ENCODE data around the gene ALOX15. TPM values are rescaled to one million over a fixed set of nuclear protein-coding genes. Genes with fewer than 3 reads are reported as not detected.
"Not testable (repeated sequence)": the region's sequence is repeated elsewhere in the genome, so short reads cannot be mapped to it uniquely, and the experiment has no call there.

Gene ALOX15
- total RNA-seq, 1 donor from 2014 or later = not detected

DNA sequence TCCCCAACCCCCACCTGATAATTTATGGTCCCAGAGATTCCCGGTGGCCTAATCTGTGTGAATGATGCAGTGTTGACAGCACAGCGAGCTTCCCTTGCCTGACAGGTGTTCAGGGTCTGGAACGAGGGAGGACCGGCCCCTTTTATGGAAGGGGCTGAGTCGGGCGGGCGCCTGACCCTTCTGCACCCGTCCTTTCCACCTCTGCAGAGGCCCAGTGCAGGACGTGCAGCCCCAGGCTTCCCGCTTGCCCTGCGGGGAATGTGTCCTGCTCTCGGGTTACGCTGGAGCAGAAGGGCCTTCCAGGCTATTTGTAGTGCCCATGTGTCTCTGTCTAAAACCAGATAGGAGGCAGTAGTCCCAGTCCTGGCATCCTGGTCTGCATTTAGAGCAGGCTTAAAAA lies 40.9 kb downstream of the ALOX15 start:
- intact Hi-C loops (cut with micrococcal nuclease) = no loop called here
- peaks cover 23% of the 10 kb centered on the region for H3K27me3 Mint-ChIP-seq
- ATAC-seq (ENCODE audit: low read depth) (no peak), DNase-seq (no peak)
- no peak overlapping the region for H3K4me3 Mint-ChIP-seq
- H3K9me3 Mint-ChIP-seq = no peaks in the 10 kb centered on the region
- no peak overlapping the region for H3K27ac Mint-ChIP-seq
- ChIA-PET POLR2A (no interaction called here), CTCF (no interaction called here)
- no peaks in the 10 kb centered on the region for H3K4me1 Mint-ChIP-seq
- TF ChIP-seq, protein P1, sequence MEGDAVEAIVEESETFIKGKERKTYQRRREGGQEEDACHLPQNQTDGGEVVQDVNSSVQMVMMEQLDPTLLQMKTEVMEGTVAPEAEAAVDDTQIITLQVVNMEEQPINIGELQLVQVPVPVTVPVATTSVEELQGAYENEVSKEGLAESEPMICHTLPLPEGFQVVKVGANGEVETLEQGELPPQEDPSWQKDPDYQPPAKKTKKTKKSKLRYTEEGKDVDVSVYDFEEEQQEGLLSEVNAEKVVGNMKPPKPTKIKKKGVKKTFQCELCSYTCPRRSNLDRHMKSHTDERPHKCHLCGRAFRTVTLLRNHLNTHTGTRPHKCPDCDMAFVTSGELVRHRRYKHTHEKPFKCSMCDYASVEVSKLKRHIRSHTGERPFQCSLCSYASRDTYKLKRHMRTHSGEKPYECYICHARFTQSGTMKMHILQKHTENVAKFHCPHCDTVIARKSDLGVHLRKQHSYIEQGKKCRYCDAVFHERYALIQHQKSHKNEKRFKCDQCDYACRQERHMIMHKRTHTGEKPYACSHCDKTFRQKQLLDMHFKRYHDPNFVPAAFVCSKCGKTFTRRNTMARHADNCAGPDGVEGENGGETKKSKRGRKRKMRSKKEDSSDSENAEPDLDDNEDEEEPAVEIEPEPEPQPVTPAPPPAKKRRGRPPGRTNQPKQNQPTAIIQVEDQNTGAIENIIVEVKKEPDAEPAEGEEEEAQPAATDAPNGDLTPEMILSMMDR (IDR thresholded peaks at IDR 0.05) = no peak
- H3K36me3 Mint-ChIP-seq (ENCODE audit: low read depth) = no peaks in the 10 kb centered on the region

DNA sequence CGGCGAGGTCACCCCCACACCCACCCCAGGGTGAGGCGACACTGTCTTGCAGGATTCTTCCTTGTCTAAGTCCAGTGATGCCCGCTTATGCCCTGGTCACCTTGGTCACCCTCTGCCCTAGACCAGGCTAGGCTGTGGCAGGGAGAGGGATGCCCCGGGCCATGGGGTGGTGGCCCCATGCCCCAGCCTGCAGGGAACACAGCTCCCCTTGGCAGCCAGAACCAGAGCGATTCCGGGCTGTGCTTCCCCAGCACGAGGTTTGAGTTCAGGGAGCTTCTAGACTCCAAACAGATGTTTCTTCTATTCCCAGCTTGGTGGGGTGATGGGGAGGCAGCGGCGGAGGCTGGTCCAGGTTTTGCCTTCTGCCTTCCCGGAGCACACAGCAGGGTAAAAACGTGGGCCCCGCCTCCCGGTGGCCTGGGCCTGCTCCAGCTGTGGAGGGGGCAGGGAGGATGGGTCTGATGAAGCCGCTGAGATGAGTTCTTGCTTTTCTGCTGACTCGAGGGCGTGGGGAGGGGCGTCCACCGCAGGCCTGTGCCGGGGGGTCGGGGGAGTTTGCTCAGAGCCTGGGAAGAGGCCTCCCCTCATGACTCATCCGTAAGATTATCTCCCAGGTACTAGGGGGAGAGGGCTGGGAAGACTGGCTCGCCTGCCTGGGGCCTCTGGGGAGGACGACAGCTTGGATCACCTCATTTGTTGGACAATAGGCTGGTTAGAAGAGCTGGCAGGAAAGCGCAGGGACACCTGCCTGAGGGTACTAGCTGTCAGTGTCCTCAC lies 41.8 kb downstream of the ALOX15 start:
- no peak for DNase-seq
- ChIA-PET POLR2A (no interaction called here), CTCF (no interaction called here)
- no peaks in the 10 kb centered on the region for H3K36me3 Mint-ChIP-seq (ENCODE audit: low read depth)
- peaks cover 4% of the 10 kb centered on the region for H3K4me1 Mint-ChIP-seq
- H3K4me3 Mint-ChIP-seq = no peak overlapping the region
- no peak overlapping the region for H3K27ac Mint-ChIP-seq
- intact Hi-C loops (cut with micrococcal nuclease) = no loop called here
- peaks cover 25% of the 10 kb centered on the region for H3K27me3 Mint-ChIP-seq
- no peak for ATAC-seq (ENCODE audit: low read depth)
- TF ChIP-seq, protein P1 (IDR thresholded peaks at IDR 0.05) = no peak
- H3K9me3 Mint-ChIP-seq = no peaks in the 10 kb centered on the region

DNA sequence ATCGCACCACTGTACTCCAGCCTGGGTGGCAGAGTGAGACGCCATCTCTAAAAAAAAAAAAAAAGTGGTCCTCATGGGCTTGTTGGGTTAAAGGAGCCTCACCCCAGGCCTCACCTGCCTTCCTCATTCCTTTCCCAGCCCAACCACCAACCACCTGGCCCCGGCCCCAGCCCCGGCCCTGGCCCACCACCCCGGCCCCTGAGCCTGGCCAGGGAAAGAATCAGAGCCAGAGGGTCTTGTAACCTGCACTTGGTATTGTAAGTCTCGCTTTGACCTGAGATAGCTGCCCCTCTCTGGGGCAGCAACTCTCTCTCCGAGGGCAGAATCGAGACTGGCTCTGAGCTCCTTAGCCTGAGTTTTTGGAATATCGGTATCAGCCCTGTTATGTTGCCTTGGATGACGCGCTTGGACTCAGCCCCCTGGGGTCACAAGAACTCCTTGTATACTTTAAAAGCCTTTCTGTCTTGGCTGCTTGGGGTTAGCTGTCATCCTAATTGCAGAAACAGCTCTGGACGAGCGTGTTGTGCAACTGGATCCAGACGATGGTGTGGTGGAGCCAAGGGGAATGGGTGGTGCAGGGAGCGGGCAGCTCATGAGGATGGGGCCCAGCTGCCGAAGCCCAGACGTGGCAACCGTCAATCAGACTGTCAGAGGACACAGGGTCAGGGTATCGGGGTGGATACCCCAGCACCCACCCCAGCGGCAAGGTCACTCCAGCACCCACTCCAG lies 42.5 kb downstream of the ALOX15 start:
- TF ChIP-seq, protein P1 (IDR thresholded peaks at IDR 0.05) = no peak
- Mint-ChIP-seq H3K4me1 (peaks cover 4% of the 10 kb centered on the region), H3K4me3 (no peak overlapping the region), H3K27ac (no peak overlapping the region), H3K36me3 (ENCODE audit: low read depth) (no peaks in the 10 kb centered on the region), H3K9me3 (no peaks in the 10 kb centered on the region), H3K27me3 (peaks cover 23% of the 10 kb centered on the region)
- CTCF ChIA-PET = no interaction called here
- no peak for DNase-seq
- intact Hi-C loops (cut with micrococcal nuclease) = no loop called here
- ATAC-seq (ENCODE audit: low read depth) = no peak
- POLR2A ChIA-PET = no interaction called here

DNA sequence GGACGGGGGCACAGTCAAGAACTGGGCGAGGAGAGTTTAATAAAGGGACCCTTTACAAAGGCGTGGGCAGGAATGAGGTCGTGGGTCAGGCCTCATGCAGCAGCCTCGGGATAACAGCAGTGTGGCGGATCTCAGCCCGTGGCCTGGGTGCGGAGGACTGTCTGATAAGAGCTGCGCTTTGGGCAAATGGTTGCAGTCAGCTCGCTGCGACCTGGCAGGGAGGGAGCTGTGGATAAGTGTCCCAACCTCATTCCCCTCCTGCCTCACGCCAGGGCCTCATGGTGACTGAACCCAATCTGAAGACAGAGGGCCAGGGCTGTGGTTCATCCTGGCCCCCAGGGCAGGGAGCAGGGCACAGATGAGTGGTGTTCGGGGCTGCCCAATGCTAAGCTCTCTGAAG lies 43.5 kb downstream of the ALOX15 start:
- DNase-seq = no peak
- ATAC-seq (ENCODE audit: low read depth) = no peak
- no peaks in the 10 kb centered on the region for H3K36me3 Mint-ChIP-seq (ENCODE audit: low read depth)
- intact Hi-C loops (cut with micrococcal nuclease) = no loop called here
- no peaks in the 10 kb centered on the region for H3K9me3 Mint-ChIP-seq
- H3K4me1 Mint-ChIP-seq = peaks cover 4% of the 10 kb centered on the region
- H3K27ac Mint-ChIP-seq = no peak overlapping the region
- ChIA-PET POLR2A (no interaction called here), CTCF (no interaction called here)
- H3K4me3 Mint-ChIP-seq = no peak overlapping the region
- H3K27me3 Mint-ChIP-seq = peaks cover 19% of the 10 kb centered on the region
- TF ChIP-seq, protein P1 (IDR thresholded peaks at IDR 0.05) = no peak

DNA sequence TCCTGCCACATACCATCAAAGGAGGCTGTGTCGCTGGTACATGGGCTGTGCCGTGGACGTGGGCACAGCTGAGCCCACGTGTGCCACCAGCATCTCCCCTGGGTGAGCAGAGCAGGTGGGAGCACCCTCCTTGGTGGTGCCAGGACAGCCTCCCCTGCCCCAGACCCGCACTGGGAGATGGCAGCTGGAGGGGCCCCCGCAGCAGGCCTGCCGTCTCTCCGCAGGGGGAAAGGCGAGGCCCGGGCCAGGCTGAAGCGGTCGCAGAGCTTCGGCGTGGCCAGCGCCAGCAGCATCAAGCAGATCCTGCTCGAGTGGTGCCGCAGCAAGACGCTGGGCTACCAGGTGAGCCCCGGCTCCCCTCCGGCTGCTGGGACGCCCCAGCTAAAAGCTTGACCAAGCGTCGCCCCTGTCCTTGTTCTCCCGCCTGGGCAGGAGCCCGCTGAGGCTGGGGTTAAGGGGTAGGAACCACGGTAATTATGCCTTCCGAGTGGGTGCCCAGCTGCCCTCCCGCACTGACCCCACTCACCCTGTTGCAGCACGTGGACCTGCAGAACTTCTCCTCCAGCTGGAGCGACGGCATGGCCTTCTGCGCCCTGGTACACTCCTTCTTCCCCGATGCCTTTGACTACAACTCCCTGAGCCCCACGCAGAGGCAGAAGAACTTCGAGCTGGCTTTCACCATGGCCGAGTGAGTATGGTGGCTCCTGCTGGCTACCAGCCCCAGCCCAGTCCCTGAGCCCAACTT lies 44.7 kb downstream of the ALOX15 start:
- Mint-ChIP-seq H3K4me3 (no peak overlapping the region), H3K9me3 (no peaks in the 10 kb centered on the region), H3K4me1 (peaks cover 4% of the 10 kb centered on the region), H3K27ac (no peak overlapping the region), H3K36me3 (ENCODE audit: low read depth) (no peaks in the 10 kb centered on the region), H3K27me3 (peaks cover 21% of the 10 kb centered on the region)
- intact Hi-C loops (cut with micrococcal nuclease) = no loop called here
- ChIA-PET CTCF (no interaction called here), POLR2A (no interaction called here)
- TF ChIP-seq, protein P1 (IDR thresholded peaks at IDR 0.05) = no peak
- no peak for DNase-seq
- ATAC-seq (ENCODE audit: low read depth) = no peak

DNA sequence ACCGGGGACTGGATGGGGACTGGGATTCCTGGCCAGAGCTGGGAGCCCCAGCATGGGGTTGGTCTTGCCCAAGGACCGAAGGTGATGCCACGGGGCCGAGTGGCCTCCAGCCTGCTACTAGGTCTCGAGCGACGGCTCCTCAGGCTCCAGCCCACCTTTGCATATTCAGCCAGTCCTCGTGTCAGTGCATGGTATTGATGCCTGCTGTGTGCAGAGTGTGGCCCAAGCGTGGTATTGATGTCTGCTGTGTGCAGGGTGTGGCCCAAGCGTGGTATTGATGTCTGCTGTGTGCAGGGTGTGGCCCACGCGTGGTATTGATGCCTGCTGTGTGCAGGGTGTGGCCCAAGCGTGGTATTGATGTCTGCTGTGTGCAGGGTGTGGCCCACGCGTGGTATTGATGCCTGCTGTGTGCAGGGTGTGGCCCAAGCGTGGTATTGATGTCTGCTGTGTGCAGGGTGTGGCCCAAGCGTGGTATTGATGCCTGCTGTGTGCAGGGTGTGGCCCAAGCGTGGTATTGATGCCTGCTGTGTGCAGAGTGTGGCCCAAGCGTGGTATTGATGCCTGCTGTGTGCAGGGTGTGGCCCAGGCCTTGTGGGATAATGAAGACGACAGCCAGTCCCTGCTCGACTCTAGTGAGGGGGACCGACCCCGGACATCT lies 45.7 kb downstream of the ALOX15 start:
- H3K36me3 Mint-ChIP-seq (ENCODE audit: low read depth); H3K9me3 Mint-ChIP-seq; POLR2A ChIA-PET; H3K27ac Mint-ChIP-seq; intact Hi-C loops (cut with micrococcal nuclease); ATAC-seq (ENCODE audit: low read depth); H3K4me1 Mint-ChIP-seq; DNase-seq; H3K4me3 Mint-ChIP-seq: not testable (repeated sequence)
- H3K27me3 Mint-ChIP-seq = peaks cover 21% of the 10 kb centered on the region
- CTCF ChIA-PET = interaction anchor here (1.0 kb wide), 1 partner anchor 13 kb away, joined by 3 read pairs; no protein-coding TSS in a partner anchor
